NCI-H2196 treated with DMSO at 0.1 percent for 48 hours (cell line): ENCODE measurements around the gene REXO2.

ENCODE experiments used
- DNase-seq: peaks from one replicate; lab custom pipeline; 2025; ENCODE audit not compliant: unreplicated experiment; lab: John Stamatoyannopoulos, UW

REXO2 gene

DNA sequence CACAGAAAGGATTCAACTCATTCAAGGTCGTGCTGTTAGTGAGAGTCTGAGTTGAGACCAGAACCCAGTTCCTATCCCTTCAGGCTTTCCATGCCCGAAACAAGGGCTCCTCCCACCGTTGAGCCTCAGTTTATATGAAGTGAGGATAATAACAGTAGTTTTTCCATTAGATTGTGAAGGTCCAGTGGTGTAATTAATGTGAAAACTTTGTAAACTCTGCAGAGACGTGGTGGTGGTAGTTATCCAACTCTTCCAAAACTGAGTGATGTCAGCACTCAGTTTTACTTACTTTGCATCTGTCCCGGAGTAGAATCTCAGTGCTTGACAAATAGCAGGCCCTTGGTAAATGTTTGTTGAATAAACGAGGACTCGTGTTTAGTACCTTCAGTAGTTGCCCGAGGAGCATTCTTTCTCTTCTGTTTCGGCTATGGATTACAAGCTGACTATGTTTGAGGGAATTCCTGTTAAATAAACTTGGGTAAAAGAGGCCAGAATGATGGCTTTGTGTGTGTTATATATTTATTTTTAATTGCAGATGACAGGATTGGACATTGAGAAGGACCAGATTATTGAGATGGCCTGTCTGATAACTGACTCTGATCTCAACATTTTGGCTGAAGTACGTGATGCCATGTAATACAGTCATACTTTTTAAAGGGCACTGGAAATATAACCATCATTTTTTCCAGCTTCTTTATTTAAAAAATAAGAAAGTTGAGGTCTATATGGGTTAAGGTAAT lies 1.0 kb downstream of the REXO2 start:
- DNase-seq: no peak

DNA sequence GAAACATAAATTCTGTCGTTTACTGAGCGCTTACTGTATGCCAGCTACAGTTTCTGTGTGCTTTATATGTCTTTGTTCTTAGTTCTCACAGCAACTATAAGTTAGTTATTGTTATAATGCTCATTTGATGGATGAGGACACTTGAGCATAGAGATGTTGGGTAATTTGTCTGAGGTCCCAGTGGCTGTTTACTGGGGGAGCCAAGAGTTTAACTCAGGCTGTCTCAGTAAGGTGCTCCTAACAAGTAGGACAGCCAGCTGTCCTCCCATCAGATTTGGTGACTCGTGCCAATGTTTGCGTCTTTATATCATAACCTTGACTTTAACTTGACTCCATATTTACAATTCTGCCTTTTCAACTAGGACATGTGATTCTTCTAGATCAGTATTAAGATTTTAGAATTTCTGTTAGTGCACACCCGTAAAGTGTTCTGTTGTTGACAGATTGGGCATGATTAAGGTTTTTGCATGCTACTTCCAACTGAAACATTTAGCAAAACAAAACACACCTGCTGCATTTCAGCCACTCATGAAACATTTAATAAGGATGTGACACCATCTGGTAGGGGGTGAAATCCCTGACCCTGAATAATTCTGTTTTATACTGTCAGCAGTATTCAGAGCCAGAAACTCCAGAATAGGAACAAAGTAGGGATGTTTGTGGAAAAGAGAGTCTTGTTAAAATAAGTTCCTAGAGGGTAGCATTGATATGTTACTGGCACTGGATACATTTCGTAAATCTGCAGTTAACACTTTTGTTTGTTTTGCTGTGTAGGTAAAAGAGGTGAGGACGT lies 1.9 kb downstream of the REXO2 start:
- no peak for DNase-seq

DNA sequence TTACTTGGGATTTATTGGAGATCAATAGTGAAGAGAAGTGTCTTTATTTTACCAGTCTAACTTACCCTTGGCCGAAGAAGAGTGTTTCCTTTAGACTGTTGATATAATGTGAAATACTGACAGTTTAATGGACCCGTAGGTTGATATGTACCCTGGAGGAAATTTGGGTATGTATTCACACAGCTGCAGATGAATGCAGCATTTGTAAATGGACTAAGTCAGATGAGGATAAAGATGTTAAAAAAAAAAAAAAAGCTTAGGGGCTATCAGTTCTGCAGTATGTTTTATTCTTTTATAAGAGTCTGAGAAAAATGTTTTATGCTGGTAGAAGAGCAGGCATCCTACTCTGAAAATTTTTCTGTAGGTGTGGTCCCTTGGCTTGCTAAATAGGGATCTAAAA lies 2.7 kb downstream of the REXO2 start:
- no peak for DNase-seq

DNA sequence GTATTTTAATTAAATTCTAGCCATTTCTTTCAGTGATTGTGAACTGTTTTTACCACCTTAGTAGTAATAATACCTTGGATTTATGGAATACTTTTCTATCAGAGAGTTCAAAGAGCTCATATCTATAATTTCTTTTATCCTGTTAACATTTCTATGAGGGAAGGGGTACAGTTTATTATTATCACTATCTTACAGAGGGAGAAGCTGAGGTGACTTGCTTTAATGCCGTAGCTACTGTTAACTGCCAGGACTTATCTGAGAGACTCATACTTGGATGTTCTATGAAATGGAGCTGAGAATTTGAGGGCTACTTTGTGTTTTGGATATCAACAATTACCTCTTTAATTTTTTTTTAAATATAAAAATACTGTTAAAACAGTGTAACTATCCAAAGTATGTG lies 3.3 kb downstream of the REXO2 start:
- no peak for DNase-seq

DNA sequence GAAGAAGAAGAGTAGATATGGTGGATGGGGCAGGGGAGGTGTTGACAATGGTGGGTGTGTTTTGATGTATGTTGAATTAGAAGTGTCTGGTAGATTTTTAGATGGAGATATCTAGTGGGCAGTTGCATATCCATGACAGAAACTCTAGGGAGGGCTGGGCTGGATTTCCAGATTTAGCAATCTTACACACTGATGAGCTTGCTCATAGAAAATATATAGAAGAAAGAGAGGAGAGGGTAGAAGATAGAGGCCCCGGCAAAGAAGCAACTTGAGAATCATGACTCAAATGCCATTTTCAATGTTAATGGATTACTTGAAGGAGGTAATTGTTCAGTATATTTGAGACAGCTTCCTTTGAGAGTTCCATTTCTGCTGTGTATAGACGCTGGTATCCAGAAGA lies 8.2 kb downstream of the REXO2 start:
- no peak for DNase-seq

DNA sequence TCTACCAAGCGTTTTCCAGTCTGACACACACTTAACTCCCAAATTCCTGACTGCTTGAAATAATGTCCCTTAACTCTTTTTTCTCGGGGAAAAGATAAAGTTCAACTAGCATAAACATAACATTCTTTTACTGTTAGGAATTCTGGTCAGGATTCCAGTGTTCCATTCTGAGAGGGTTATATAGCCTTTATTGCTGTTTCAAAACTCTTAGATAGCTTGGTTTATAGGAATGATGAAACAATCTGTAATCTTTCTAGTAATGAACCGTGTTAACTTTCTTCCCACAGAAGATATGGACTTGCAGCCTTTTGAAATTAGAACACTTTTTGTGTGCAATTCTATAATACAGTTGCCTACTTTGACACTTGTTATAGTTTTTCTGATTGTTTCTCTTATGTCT lies 8.6 kb downstream of the REXO2 start:
- no peak for DNase-seq

DNA sequence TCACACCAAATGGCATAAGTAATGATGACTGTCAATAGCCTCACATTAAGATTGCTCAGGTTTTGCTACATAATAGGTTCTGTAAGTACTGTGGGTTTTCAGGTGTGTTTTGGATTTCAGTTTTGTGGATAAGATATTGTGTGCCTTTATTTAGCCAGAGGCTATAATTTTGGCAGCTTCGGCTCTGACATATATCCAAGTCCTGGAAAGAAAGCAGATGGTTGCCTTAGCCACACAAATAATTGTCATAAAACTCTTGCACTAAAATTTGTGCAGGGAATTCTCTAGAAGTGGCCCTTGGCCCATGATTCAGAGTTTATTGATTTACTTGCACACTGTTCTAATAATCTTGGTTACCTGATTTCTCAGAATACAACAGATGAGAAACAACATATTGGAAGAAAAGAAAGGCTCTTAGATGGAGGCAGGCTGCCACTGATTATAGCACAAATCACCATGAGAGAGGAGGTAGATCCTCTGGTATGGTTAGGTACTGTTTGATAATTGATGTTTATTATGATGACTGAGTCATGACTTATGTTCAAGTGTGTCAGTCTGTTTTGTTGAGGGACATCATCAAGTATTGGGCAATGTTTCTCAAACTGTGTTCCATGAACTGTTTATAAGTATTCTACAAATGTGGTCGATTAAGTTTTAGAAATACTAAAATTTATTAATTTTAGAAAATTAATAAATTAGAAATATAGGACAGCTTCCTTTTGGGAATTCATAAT lies 9.6 kb downstream of the REXO2 start:
- DNase-seq: no peak

DNA sequence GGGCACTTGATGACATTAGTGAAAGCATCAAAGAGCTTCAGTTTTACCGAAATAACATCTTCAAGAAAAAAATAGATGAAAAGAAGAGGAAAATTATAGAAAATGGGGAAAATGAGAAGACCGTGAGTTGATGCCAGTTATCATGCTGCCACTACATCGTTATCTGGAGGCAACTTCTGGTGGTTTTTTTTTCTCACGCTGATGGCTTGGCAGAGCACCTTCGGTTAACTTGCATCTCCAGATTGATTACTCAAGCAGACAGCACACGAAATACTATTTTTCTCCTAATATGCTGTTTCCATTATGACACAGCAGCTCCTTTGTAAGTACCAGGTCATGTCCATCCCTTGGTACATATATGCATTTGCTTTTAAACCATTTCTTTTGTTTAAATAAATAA lies 10.6 kb downstream of the REXO2 start:
- no peak for DNase-seq

DNA sequence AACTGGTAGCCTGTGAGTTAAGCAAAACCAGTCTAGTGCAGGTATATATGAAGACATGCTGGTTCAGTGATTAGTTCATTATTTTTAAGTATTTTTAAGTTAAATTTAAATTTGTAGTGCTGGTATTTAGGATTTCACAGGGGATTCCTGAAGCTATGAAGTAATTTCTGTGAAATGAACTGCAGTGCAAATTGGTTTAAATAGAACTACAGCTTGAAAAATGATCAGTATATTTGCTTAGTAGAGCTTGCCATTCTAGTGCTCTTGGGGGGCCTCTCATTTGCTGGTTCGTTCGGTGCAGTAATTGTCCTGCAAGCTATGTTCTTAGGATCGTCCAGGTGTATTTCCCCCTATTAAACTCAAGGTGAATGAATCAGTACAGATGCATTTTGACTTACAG lies 13.1 kb downstream of the REXO2 start:
- no peak for DNase-seq

DNA sequence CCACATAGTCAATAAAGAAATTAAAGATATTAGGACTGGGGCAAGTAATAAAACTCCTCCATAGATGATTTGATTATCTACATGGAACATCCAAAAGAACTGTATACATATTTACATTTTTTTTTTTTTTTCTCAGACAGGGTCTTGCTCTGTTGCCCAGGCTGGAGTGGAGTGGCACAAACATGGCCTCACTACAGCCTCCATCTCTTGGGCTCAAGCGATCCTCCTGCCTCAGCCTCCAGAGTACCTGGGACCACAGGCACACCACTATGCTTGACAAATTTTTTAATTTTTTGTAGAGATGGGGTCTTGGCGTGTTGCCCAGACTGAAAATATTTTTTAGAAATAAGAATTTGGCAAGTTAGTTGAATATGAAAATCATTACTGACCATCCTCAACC lies 24.7 kb downstream of the REXO2 start:
- no peak for DNase-seq

DNA sequence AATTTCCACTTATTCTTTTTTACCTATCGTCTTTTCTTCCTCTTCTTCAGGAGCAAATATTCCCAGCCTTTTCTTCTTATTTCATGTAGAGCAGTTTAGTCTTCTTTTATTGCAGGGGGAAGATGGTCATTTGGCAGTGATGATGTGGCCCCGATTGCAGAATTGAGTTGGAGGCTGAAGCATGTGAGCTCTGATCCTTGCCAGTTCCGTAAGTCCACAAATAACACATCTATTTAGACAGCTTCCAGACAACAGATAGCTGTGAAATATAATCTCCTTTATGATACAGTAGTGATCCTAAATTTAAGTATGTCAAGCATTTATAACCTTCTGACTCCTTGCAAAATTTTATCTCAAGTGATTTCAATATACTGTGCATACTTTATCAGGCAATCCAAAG lies 27.5 kb downstream of the REXO2 start:
- no peak for DNase-seq

DNA sequence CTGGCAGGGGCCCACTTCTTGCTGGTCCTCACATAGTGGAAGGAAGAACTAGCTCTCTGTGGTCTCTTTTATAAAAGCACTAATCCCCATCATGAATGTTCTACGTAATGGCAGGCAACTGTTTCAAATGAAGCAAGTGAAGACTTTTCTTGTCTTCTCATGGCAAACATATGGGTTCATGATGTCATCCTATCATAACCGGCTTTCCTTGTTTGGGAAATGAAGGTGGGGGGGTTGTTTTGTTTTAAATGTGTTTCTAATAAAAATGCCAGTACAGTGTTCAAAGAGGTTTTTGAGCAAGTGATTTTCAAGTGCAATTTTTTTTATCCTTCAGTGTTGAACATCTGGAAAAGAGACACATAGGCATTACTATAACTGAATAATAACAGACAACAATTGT lies 33.4 kb downstream of the REXO2 start:
- DNase-seq: no peak

DNA sequence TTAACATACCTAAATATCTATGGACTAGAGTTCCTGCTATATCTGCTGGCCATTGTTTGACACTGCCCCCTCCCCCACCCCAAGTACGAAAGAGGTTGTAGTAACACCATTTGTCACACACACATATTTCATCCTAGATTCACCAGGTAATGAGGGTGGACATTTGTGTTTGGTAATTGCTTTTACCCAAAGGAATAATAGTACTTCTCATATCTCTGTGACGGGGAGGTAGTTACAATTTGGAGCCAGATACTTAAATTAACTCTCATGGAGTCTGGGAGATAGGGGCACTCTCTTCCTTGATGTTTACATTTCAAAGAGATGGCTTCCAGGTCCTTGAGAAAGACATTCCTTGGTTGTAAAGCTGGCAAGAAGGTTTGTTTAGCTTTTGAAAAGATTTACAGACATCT lies 38.7 kb downstream of the REXO2 start:
- DNase-seq: no peak

DNA sequence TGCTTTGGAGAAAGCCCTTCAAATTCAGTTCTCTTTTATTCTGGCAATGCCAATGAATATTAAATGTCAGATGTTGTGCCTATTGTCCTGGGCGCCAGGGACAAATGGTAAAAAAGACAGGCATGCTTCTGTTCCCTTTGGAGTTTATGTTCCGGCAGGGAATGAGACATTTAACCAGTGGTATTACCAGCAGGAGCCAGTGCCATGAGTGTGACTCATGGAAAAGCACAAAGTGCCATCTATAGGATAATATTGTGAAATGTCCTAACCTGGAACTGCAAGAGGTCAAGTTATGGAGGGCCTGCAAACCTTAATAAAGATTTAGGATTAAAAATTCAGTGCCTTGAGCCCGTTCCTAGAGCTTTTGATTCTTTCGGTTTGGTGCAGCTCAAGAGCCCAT lies 39.5 kb downstream of the REXO2 start:
- DNase-seq: no peak

DNA sequence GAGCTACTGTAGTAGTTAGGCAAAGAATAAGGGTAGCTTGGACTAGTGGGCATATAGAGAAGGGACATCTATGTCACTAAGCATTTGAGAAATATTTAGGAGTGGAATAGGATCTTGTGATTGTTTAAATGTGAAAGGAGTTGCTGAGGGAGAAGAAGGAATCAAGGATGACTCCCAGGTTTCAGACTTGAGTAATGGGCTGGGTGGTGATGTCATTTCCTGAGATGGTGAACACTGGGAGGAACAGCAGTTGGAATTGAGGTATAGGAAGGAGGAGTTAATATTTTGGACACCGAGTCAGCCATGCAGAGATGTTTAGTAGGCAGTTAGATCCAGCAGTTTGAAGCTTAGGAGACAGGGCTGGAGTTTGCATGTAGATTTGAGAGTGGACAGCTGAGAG lies 40.1 kb downstream of the REXO2 start:
- no peak for DNase-seq

DNA sequence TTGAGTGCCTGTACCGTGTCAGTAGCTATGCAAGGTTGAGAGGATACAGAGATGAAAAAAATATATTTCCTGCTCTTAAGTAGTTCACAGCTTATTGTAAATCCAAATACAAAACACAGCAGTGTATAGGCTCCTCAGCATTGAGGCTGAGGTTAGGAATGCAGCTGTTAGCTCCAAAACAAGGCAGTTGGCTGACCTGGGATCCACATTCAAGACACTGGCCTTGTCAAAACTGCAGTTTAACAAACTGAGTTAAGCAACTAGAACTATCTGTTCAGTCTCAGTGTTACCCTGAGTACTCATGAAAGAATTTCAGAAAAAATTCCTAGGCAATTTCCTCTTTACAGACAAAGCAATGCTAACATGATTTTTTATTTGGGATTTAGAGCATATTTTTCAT lies 42.8 kb downstream of the REXO2 start:
- DNase-seq: no peak

DNA sequence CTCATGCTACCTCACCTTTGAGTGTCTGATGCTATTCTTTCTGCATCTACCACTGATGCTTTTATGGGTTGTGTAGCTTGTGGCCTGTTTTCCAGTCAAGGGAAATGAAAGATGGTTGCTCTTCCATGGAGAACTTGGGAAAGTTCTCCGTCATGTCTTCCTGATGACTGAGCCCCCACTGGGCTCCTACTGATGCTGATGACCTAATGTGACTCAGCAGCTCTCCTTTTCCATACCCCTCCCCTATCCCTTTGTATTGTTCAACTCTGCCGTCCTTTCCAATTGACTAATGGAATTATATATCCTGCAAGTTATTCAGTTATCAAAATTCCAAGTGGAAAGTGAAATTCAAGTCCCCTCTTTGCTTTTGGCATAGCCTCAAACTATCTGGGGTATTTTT lies 44.7 kb downstream of the REXO2 start:
- no peak for DNase-seq

DNA sequence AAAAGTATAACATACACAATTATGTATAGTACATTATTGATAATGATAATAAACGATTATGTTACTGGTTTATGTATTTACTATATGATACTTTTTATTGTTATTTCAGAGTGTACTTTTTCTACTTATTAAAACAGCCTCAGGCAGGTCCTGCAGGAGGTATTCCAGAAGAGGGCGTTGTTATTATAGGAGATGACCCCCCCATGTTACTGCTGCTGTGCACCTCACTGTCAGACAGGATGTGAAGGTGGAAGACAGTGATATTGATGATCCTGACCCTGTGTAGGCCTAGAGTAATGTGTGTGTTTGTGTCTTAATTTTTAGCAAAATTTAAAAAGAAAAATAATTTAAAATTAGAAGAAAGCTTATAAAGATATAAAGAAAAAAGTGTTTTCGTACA lies 57.6 kb downstream of the REXO2 start:
- DNase-seq: no peak

DNA sequence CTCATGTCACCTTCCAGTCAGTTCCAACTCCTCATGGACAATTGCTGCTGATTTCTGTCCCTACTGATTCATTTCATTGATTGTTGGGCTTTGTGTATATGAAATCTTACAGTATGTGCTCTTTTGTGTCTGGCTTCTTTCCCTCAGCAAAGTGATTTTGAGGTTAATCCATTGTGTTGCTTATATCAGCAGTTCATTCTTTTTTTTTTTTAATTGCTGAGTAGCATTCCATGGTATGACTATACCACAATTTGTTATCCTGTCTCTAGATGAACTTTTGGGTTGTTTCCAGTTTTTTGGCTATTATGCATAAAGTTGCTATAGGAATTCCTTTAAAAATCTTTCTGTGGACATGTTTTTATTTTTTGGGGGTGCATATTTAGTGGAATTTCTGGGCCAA lies 60.5 kb downstream of the REXO2 start:
- no peak for DNase-seq
